Ammon's horn (tissue), 1 donor: Measurements from ENCODE around the gene DDX21.
"Not testable (repeated sequence)": the region's sequence is repeated elsewhere in the genome, so short reads cannot be mapped to it uniquely, and the experiment has no call there.

Source experiments
- DNase-seq: peaks from one replicate; pipeline ENCODE4 v3.0.0-alpha.2; 2016; ENCODE audit warnings: low spot score

The DDX21 gene

GRCh38 chr10:68955832-68956532, at the start of gene DDX21:
Gene DDX21, plus strand, starts transcription at chr10:68956170. Its CDS starts 56 bp downstream, at chr10:68956226.
- peak; percentile 96 for DNase-seq

GRCh38 chr10:68924593-68924992, 31.4 kb upstream of the DDX21 start:
- DNase-seq: no peak

GRCh38 chr10:68925489-68925888, 30.5 kb upstream of the DDX21 start:
- DNase-seq: no peak

DNA sequence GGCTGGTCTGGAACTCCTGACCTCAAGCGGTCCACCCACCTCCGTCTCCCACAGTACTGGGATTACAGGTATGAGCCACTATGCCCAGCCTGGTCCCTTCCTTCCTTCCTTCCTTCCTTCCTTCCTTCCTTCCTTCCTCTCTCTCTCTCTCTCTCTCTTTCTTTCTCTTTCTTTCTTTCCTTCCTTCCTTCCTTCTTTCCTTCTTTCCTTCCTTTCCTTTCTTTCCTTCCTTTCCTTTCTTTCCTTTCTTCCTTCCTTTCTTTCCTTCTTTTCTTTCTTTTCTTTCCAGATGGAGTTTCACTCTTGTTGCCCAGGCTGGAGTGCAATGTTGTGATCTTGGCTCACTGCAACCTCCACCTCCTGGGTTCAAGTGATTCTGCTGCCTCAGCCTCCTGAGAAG, 26.8 kb upstream of the DDX21 start:
- not testable (repeated sequence) for DNase-seq

DNA sequence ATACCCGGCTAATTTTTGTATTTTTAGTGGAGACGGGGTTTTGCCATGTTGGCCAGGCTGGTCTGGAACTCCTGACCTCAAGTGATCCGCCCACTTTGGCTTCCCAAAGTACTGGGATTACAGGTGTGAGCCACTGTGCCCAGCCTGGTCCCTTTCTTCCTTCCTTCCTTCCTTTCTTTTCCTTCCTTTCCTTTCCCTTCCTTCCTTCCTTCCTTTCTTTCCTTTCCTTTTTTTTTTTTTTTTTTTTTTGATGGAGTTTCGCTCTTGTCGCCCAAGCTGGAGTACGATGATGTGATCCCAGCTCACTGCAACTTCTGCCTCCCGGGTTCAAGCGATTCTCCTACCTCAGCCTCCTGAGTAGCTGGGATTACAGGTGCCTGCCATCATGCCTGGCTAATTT, 26.1 kb upstream of the DDX21 start:
- DNase-seq: not testable (repeated sequence)

- DNase-seq: not testable (repeated sequence)
Measured at GRCh38 chr10:68932860-68933259, 23.1 kb upstream of the DDX21 start.

DNA sequence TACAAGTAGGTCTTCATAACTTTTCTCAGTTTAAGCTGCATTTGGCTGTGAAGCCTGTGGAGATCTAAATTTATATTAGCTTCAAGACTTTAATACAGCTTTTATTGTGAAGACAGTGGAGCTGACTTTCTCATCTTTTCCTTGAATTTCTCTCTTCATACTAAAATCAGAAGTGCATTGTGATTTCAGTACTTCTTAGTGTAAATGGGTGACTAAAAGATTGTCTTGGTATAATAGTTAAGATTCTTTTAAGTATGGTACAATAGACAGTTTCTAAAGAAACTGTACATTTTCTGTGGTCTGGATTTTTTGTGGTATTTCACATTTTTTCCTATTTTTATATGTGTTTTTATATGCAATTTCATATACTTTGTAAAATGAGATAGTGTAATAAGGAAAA, 21.0 kb upstream of the DDX21 start:
- DNase-seq: no peak

DNA sequence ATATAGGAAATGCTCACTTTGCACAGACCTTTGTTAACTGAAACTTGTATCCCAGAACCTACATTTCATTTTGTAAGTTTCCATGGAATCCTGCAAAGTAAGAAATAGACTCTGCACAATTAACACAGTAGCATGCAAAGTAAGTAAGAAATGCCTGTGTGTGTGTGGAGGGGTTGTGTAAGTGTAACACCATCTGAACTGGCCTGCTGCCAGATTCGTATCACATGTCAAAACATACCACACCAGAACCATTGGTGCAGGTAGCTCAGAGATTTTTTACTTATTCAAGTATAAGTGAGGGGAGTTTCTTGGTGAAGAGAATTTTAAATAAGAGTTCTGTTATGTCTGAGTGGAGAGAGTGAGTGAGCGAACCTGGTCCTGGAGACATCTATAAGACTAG, 17.9 kb upstream of the DDX21 start:
- DNase-seq: no peak

DNA sequence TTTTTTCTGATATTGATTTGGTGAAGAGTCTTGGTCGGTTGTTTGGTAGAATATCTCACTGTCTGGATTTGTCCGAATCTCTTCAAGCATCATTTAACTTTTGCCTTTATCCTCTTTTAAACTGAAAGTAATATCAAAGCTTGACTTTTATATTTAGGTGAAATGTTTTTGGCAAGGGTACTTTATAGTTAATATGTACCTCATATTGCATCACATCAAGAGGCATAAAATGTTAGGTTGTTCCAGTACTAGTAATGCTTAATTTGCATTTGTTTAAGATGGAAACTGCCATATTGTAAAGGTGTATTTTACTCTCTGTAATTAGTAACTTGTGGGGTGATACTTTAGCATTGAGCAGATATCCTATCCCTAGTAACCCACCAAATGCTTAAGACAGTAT, 17.1 kb upstream of the DDX21 start:
- DNase-seq: no peak

- not testable (repeated sequence) for DNase-seq
Measured at GRCh38 chr10:68940917-68941316, 15.1 kb upstream of the DDX21 start.

DNA sequence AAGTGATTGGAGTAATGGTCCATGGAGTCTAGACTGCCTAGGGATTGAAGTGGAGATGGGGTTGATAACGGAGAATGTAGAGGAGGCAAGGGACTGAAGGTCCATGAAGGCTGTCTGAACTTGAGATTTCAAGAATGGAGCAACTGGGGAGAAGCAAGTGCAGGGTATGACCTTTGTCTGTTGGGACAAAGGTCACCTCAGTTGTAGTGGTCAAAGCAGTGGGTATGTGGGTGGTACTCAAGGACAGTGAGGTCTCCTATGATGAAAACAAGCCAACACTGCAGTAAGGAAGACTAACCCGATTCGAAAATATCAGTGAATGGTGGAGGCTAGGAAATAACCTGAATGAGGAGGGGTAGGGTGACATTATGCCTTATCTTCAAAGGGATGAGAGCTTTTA, 5.4 kb upstream of the DDX21 start:
- DNase-seq: no peak

DNA sequence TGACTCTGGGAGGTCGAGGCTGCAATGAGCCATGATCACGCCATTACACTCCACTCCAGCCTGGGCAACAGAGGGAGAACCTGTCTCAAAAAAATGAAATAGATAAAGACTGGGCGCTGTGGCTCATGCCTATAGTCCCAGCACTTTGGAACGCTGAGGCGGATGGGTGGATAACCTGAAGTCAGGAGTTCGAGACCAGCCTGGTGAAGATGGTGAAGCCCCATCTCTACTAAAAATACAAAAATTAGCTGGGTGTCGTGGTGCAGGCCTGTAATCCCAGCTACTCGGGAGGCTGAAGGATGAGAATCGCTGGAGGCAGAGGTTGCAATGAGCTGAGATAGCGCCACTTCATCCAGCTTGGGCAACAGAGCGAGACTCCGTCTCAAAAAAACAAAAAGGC, 1.1 kb upstream of the DDX21 start:
- DNase-seq: no peak

DNA sequence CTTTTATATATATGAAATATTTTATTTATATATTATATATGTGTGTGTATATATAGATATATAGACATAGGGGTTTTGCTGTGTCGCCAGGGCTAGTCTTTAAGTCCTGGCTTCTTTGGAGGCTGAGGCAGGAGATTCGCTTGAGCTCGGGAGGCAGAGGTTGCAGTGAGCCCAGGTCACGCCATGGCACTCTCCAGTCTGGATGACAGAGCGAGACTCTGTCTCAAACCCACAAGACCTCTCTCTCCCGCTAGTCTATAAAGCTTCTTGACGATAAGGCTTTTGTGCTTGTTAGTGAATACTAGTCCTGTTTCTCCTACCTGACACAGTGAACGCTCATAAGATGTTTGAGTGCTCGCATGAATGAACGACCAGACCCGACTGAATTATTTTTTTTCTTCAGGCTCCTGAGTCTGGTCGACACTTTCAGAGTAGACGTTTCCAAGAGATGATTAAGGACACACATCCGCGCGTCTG, 577 bp upstream of the DDX21 start:
- peak; percentile 9 for DNase-seq

DNA sequence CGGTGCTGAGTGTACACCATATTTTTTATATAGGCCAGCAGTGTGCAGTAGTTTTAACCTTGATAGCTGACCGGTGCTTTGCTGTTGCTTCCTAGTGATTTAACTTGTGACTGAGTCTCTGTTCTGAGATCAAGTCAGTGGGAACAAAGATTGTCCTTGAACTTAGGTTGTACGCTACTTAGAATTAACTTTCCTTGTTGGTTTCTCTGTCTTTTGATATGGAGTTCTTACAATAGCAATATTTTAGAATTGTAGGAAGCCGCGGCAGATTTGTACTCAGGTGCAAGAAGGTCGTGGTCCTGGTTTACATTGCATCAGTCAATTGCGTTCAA, 1.3 kb downstream of the DDX21 start:
- DNase-seq: no peak

GRCh38 chr10:68957654-68958053, 1.7 kb downstream of the DDX21 start:
- no peak for DNase-seq

- DNase-seq: no peak
Measured at GRCh38 chr10:68959695-68960527, 3.9 kb downstream of the DDX21 start.

DNA sequence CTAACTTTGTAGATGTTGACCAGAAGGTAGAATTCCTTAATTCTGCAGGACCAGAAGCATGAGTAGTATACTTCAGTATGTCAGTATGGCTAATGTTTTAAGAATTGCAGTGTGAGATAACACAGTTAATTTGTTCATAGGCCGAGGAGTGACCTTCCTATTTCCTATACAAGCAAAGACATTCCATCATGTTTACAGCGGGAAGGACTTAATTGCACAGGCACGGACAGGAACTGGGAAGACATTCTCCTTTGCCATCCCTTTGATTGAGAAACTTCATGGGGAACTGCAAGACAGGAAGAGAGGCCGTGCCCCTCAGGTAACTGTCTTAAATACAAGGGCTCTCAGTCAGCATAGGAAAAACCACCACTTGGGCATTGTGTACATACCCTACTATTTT, 7.2 kb downstream of the DDX21 start:
- DNase-seq: no peak

DNA sequence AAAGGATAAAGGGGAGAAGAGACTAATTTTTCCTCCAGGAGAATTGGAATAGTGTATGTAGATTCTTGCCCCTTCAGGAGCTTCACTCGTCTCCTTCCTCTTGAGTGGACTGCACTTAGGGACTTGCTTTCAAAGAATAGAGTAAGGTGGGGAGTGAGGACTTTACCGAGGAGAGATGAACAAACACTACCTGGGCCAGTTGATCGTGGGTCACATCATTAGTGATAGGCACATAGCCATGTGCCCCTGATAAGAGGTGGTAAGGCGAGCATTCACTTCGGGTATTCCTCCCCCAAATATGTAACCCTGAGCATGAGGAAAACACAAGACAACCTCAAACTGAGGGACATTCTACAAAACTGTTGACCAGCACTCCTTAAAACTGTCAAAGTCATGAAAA, 18.0 kb downstream of the DDX21 start:
- DNase-seq: no peak

DNA sequence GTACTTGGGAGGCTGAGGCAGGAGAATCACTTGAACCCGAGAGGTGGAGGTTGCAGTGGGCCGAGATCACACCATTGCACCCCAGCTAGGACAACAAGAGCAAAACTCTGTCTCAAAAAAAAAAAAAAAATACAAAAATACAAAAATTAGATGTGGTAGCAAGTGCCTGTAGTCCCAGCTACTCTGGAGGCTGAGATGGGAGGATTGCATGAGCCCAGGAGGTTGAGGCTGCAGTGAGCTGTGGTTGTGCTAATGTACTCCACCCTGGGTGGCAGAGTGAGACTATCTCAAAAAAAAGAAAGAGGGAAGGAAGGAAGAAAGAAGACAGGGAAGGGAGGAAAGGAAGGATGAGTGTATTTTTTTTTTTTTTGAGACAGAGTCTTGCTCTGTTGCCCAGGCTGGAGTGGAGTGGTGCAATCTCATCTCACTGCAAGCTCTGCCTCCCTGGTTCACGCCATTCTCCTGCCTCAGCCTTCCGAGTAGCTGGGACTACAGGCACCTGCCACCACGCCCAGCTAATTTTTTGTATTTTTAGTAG, 20.0 kb downstream of the DDX21 start:
- not testable (repeated sequence) for DNase-seq

DNA sequence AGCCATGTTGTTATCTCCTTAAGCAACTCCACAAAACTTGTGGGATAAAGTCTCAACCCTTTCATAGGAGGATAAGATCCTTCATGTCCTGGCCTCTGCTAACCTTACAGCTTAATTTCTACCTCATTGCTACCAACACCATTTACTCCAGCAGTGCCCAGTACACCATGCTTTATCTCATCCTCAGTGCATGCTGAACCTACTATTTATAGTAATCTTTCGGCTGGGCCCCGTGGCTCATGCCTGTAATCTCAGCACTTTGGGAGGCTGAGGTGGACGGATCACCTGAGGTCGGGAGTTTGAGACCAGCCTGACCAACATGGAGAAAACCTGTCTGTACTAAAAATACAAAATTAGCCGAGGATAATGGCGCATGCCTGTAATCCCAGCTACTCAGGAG, 23.8 kb downstream of the DDX21 start:
- not testable (repeated sequence) for DNase-seq

- no peak for DNase-seq
Measured at GRCh38 chr10:68981074-68981473, 25.1 kb downstream of the DDX21 start.

- DNase-seq: no peak
Measured at GRCh38 chr10:68982389-68982788, 26.4 kb downstream of the DDX21 start.

DNA sequence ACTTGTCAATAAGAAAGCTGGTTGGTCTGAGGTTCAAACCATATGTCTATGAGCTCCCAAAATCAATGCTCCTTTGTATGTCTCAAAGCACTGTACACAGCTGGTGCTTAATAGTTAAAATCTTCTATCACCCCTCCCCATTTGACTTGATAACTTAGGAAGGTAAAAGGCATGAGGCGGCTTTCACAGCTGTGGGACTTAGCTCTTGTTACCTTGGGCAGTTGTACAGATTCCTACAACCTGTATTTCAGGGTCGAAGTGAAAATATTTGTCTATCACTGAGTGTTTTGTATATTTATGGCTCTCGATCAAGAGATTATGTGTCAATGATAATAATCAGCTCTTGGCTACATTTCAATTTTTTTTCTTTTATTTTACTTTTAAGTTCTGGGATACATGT, 31.6 kb downstream of the DDX21 start:
- DNase-seq: no peak
